ENCODE results near the gene NIP7.

GRCh38 chr16:69315486-69316311 lies 23.9 kb upstream of the NIP7 start:
- TF ChIP-seq, protein P1, sequence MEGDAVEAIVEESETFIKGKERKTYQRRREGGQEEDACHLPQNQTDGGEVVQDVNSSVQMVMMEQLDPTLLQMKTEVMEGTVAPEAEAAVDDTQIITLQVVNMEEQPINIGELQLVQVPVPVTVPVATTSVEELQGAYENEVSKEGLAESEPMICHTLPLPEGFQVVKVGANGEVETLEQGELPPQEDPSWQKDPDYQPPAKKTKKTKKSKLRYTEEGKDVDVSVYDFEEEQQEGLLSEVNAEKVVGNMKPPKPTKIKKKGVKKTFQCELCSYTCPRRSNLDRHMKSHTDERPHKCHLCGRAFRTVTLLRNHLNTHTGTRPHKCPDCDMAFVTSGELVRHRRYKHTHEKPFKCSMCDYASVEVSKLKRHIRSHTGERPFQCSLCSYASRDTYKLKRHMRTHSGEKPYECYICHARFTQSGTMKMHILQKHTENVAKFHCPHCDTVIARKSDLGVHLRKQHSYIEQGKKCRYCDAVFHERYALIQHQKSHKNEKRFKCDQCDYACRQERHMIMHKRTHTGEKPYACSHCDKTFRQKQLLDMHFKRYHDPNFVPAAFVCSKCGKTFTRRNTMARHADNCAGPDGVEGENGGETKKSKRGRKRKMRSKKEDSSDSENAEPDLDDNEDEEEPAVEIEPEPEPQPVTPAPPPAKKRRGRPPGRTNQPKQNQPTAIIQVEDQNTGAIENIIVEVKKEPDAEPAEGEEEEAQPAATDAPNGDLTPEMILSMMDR (IDR thresholded peaks at IDR 0.05; ENCODE audit: poor library complexity) = no peak
- TF ChIP-seq EZH2phosphoT487 (IDR thresholded peaks at IDR 0.05; ENCODE audit: low read depth, severe bottlenecking, unreplicated experiment) (no peak), EZH2 (IDR thresholded peaks at IDR 0.05; ENCODE audit: borderline replicate concordance) (no peak)
